Panc1 (cell line): ENCODE results near the gene KCNK15. TPM values are rescaled to one million over a fixed set of nuclear protein-coding genes. Genes with fewer than 3 reads are reported as not detected.

Experiments used
- ATAC-seq: fragments of 200-7000 bp; cut with Tn5 transposase; 2 replicates; pipeline ENCODE4 v1.9.1; 2020; ENCODE audit warnings: mild to moderate bottlenecking, moderate library complexity
- BruUV-seq: library from RNA; stranded (reverse); fragments of 400-500 nt; replicated peaks from 2 replicates; lab custom pipeline; 2021; lab: Mats Ljungman, UMichigan
- CTCF ChIA-PET: fragments of 300-600 bp; sonication (Branson Sonifier 250); formaldehyde crosslinking; loops from one replicate; lab custom pipeline; 2022; ENCODE audit warnings: antibody characterized with exemption; lab: Charles Lee
- POLR2A ChIA-PET: fragments of 300-600 bp; sonication (Branson Sonifier 250); formaldehyde crosslinking; loops from one replicate; lab custom pipeline; 2022; ENCODE audit warnings: antibody characterized with exemption; lab: Charles Lee
- DNase-seq: peaks from one replicate; pipeline ENCODE4 v3.0.0-alpha.2; 2010; ENCODE audit warnings: low read depth, low spot score
- H3K27ac ChIP-seq: 2 replicates; pipeline ENCODE4 v1.5.1; 2011; ENCODE audit warnings: mild to moderate bottlenecking, low read length, inconsistent platforms
- H3K27me3 ChIP-seq: fragments of 200-500 bp; sonication (Bioruptor generic); 2 replicates; pipeline ENCODE4 v1.6.0; 2014; ENCODE audit warnings: low read length, inconsistent platforms; ENCODE audit not compliant: control insufficient read depth, insufficient read depth
- H3K36me3 ChIP-seq: fragments of 200-500 bp; sonication (Bioruptor generic); 2 replicates; pipeline ENCODE4 v1.5.1; 2014; ENCODE audit warnings: inconsistent platforms, mild to moderate bottlenecking, low read length, moderate library complexity; ENCODE audit not compliant: control insufficient read depth, insufficient read depth
- H3K4me1 ChIP-seq: 2 replicates; pipeline ENCODE4 v1.5.1; 2011; ENCODE audit warnings: inconsistent platforms, mild to moderate bottlenecking, low read length, moderate library complexity; ENCODE audit not compliant: control insufficient read depth, insufficient read depth
- H3K4me3 ChIP-seq, 2 experiments: 2 replicates each; pipeline ENCODE4 v1.5.1; 2011 to 2012; ENCODE audit warnings: low read depth in 2 of 2, low read length in 2 of 2, mild to moderate bottlenecking in 2 of 2, inconsistent platforms in 1 of 2, moderate library complexity in 1 of 2
- H3K9me3 ChIP-seq: fragments of 200-500 bp; sonication (Bioruptor generic); 2 replicates; pipeline ENCODE4 v1.5.1; 2014; ENCODE audit warnings: low read depth, mild to moderate bottlenecking, inconsistent platforms, low read length, moderate library complexity; ENCODE audit not compliant: control insufficient read depth, insufficient read depth
- POLR2AphosphoS5 ChIP-seq: IDR thresholded peaks from 2 replicates; pipeline ENCODE4 v1.6.1; 2012; ENCODE audit warnings: mild to moderate bottlenecking, low read depth, low read length, moderate library complexity
- SIN3A ChIP-seq: IDR thresholded peaks from 2 replicates; pipeline ENCODE4 v1.6.1; 2012; ENCODE audit warnings: low read depth, mild to moderate bottlenecking, low read length, moderate library complexity, borderline replicate concordance; ENCODE audit not compliant: insufficient read depth
- in situ Hi-C: cut with HindIII; loops from 2 replicates; pipeline ENCODE4 v1.10.0; 2016; ENCODE audit warnings: low sequenced_read_pairs, low pct_unique_long_range_greater_than_20kb
- intact Hi-C: fragments of 100-400 bp; cut with micrococcal nuclease; formaldehyde crosslinking; loops from one replicate; pipeline ENCODE4 v1.10.0; 2022; ENCODE audit not compliant: unreplicated experiment
- total RNA-seq: library from RNA; stranded (reverse); gene quantifications from one replicate; pipeline ENCODE4 v1.2.1, GENCODE V29; 2021; ENCODE audit not compliant: unreplicated experiment
- TF ChIP-seq, protein P1 (sequence below): fragments of 450-650 bp; IDR thresholded peaks from 2 replicates; pipeline ENCODE4 v1.5.1; 2017; ENCODE audit warnings: mild to moderate bottlenecking
- TF ChIP-seq, protein P2 (sequence below), 2 experiments: IDR thresholded peaks; 2 replicates each; pipeline ENCODE4 v1.6.1; 2011 to 2012; ENCODE audit warnings: low read depth in 2 of 2, control low read depth in 1 of 2, low read length in 1 of 2, mild to moderate bottlenecking in 1 of 2, moderate library complexity in 1 of 2; ENCODE audit not compliant: insufficient read depth in 1 of 2

Gene KCNK15
- total RNA-seq, 1 experiment from 2014 or later = 7.4 TPM

DNA sequence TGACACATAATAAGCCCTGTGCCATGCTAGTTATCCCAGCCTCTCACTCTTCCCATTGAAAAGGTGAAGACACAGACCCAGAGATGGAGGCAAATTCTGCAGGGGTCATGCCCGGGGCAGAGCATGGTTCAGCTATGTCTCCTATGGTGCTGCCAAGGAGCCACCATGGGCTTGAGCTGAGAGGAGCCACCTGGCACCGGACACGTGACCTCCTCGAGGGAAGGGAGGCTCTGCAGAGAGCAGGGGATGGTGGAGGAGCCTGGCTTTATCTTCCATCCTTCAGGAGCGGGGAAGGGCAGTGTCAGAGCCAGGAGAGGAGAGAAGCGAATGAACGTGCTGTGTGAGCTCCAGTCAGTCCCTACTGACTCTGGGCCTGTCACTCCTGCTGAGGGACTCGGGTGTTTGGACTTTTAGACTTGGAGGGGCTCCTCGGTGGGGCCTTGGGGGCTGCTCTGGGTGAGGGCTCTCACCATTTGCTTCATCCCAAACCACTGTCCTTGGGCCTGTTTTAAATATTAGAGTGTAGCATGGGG is 41.6 kb upstream of the KCNK15 start:
- no peak overlapping the region for H3K4me3 ChIP-seq
- DNase-seq (no peak), ATAC-seq (no peak)
- POLR2A ChIA-PET = interaction anchor here (1.0 kb wide), 1 partner anchor 20 kb away, joined by 3 read pairs; no protein-coding TSS in a partner anchor
- intact Hi-C loops = no loop called here
- no TSS peak for BruUV-seq
- no peaks in the 10 kb centered on the region for H3K27me3 ChIP-seq
- in situ Hi-C loops = no loop called here
- peaks cover 52% of the 10 kb centered on the region for H3K4me1 ChIP-seq
- TF ChIP-seq POLR2AphosphoS5 = no peak
- no peak for TF ChIP-seq SIN3A
- TF ChIP-seq, protein P1, sequence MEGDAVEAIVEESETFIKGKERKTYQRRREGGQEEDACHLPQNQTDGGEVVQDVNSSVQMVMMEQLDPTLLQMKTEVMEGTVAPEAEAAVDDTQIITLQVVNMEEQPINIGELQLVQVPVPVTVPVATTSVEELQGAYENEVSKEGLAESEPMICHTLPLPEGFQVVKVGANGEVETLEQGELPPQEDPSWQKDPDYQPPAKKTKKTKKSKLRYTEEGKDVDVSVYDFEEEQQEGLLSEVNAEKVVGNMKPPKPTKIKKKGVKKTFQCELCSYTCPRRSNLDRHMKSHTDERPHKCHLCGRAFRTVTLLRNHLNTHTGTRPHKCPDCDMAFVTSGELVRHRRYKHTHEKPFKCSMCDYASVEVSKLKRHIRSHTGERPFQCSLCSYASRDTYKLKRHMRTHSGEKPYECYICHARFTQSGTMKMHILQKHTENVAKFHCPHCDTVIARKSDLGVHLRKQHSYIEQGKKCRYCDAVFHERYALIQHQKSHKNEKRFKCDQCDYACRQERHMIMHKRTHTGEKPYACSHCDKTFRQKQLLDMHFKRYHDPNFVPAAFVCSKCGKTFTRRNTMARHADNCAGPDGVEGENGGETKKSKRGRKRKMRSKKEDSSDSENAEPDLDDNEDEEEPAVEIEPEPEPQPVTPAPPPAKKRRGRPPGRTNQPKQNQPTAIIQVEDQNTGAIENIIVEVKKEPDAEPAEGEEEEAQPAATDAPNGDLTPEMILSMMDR = no peak
- TF ChIP-seq, protein P2, sequence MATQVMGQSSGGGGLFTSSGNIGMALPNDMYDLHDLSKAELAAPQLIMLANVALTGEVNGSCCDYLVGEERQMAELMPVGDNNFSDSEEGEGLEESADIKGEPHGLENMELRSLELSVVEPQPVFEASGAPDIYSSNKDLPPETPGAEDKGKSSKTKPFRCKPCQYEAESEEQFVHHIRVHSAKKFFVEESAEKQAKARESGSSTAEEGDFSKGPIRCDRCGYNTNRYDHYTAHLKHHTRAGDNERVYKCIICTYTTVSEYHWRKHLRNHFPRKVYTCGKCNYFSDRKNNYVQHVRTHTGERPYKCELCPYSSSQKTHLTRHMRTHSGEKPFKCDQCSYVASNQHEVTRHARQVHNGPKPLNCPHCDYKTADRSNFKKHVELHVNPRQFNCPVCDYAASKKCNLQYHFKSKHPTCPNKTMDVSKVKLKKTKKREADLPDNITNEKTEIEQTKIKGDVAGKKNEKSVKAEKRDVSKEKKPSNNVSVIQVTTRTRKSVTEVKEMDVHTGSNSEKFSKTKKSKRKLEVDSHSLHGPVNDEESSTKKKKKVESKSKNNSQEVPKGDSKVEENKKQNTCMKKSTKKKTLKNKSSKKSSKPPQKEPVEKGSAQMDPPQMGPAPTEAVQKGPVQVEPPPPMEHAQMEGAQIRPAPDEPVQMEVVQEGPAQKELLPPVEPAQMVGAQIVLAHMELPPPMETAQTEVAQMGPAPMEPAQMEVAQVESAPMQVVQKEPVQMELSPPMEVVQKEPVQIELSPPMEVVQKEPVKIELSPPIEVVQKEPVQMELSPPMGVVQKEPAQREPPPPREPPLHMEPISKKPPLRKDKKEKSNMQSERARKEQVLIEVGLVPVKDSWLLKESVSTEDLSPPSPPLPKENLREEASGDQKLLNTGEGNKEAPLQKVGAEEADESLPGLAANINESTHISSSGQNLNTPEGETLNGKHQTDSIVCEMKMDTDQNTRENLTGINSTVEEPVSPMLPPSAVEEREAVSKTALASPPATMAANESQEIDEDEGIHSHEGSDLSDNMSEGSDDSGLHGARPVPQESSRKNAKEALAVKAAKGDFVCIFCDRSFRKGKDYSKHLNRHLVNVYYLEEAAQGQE (IDR thresholded peaks at IDR 0.05; ENCODE audit: insufficient read depth in 1 of 2, low read depth in 2 of 2, low read length in 1 of 2) = no peak
- CTCF ChIA-PET = interaction anchor here (0.5 kb wide), 1 partner anchor 163 kb away, joined by 3 read pairs; no protein-coding TSS in a partner anchor
- no peaks in the 10 kb centered on the region for H3K36me3 ChIP-seq
- H3K9me3 ChIP-seq = no peaks in the 10 kb centered on the region
- peak overlapping the region; percentile 79 for H3K27ac ChIP-seq

DNA sequence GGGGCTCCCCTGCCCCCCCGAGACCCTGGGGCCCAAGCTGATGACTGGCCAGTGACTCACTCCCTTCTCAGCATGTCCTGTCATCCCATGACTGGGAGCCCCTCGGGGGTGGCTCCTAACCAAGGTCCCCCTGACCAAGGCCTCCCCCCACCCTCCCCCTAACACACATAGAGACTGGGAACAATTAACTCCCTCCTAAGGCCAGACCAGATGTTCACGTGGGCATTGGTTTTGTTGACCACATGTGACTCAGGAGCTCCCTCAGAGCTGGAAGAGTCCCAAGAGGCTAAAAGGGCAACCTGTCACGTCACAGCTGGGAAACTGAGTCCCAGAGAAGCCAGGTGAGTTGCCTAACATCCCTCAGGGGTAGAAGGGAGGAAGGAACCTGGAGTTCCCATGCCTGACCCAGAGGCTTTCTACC is 41.1 kb upstream of the KCNK15 start:
- ATAC-seq (no peak), DNase-seq (no peak)
- no peaks in the 10 kb centered on the region for H3K27me3 ChIP-seq
- peak overlapping the region; percentile 79 for H3K27ac ChIP-seq
- peaks cover 52% of the 10 kb centered on the region for H3K4me1 ChIP-seq
- no peaks in the 10 kb centered on the region for H3K36me3 ChIP-seq
- TF ChIP-seq, protein P1 = no peak
- TF ChIP-seq, protein P2 (IDR thresholded peaks at IDR 0.05; ENCODE audit: insufficient read depth in 1 of 2, low read depth in 2 of 2, low read length in 1 of 2) = no peak
- no TSS peak for BruUV-seq
- ChIA-PET CTCF (no interaction called here), POLR2A (no interaction called here)
- no peak overlapping the region for H3K4me3 ChIP-seq
- in situ Hi-C loops = no loop called here
- intact Hi-C loops = no loop called here
- H3K9me3 ChIP-seq = no peaks in the 10 kb centered on the region
